ENCODE measurements around the gene THSD4.
"Not testable (repeated sequence)": the region's sequence is repeated elsewhere in the genome, so short reads cannot be mapped to it uniquely, and the experiment has no call there.

The THSD4 gene

DNA sequence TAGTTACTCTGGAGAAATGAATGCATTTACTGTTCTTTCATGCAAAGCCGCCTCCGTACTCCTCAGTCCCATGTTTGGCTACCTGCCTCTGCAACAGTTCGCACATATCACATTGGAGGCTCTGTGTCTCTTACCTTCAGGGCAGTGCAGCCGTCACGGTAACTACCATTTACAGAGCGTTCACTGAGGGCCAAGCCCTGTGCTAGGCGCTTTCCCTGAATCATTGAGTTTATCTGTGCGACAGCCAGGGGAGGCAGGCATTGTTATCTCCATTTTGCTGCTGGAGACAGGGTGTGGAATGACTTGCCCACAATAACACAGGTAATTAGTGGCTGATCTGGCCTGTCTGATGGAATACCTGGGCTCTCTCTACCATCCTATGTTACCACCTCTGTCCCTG lies 115.0 kb downstream of the THSD4 start:
- DNase-seq = no peak

GRCh38 chr15:71231758-71232157 lies 116.5 kb downstream of the THSD4 start:
- DNase-seq = no peak

DNA sequence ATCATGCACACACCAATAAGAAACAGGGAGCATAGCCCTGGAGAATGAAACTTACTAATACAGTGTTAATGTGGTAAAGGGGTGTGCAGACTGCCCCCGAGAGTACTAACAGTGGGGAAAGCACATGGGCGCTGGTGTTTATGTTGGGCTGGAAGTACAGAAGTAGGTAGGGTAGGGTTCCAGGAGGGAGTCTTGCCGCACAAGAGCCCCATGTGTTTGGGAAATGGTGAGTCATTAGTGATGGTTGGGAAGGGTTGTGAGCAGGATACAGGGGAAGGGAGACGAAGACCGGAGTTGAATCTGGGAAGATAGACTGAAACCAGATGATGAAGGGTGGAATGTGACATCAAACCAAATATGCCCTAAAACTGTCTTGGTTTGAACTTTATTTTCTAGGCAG lies 117.1 kb downstream of the THSD4 start:
- no peak for DNase-seq

- DNase-seq = no peak
Observed at GRCh38 chr15:71237456-71238188, 122.4 kb downstream of the THSD4 start.

GRCh38 chr15:71238926-71239325 lies 123.7 kb downstream of the THSD4 start:
- no peak for DNase-seq

GRCh38 chr15:71239592-71240364 lies 124.5 kb downstream of the THSD4 start:
- no peak for DNase-seq

DNA sequence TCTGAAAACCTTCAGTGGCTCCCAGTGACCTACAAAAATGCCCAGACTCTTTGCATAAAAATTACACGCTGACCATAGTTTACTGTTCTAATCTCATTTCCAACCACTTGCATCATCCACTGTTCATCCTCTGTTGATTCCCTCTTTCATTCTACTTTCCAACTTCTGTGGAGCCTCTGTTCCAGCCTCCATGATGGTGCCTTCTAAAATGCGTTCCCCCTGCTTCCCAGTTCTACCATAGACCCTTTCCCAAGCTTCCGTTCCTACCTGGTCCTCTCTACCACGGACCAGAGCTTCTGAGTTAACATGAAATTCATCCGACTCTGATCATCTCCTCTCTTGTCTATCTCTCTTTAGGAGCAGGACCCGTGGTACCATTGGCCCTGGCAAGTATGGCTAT lies 127.0 kb downstream of the THSD4 start:
- DNase-seq = no peak

- no peak for DNase-seq
Observed at GRCh38 chr15:71244250-71244649, 129.0 kb downstream of the THSD4 start.

GRCh38 chr15:71245588-71245987 lies 130.3 kb downstream of the THSD4 start:
- DNase-seq = no peak

GRCh38 chr15:71248386-71248785 lies 133.1 kb downstream of the THSD4 start:
- no peak for DNase-seq

- DNase-seq = no peak
Observed at GRCh38 chr15:71249986-71250385, 134.7 kb downstream of the THSD4 start.

DNA sequence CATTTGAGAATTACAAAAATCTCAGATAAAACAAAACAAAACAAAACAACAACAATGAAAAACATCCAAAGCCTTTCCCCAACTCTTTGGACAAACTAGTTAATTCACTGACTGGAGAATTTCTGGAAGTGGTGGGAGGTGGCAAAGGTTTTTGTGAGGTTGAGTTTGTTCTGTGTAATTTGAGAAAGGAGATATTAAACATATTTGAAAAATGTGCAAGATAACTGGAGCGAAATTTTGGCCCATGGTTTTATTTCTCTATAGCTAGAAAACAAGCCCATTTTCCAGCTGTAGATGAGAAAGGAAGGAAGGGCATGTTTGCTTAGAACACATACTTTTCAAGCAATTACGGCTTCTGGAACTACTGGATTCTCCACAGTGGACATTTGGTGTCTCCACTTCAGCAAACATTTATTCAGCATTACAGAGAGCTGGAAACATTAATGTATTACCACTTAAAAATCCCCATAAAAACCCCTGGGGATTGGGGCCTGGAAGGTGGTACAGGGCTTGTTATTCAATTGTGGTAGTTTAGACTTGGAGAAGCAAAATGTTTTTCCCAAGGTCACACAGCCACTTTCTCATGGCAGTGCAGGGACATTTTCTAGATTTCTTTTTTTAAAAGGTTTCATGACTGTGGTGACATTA lies 135.8 kb downstream of the THSD4 start:
- DNase-seq = no peak

DNA sequence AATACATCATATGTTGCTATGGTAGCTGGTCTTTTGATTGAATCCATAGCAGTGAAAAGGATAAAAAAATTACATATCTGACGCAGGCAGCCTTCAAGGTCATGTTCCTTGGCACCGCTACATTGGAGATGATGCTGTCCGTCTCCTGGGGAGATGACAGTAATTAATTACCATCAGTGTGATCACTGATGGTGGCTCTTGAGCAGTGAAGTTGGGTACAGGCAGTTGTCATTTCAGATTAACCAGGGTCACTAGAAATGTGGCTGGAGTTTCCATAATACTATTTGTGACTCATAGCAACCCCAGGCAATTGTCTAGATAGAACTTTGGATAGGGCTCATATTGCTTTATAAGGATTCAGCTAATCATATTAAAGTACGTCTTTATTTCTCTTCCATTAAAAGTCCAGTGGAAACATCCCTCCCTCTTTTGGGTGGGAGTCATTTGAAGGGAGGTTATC lies 136.3 kb downstream of the THSD4 start:
- no peak for DNase-seq

- no peak for DNase-seq
Observed at GRCh38 chr15:71252044-71252739, 136.9 kb downstream of the THSD4 start.

GRCh38 chr15:71252740-71253047 lies 137.4 kb downstream of the THSD4 start:
- no peak for DNase-seq

GRCh38 chr15:71254491-71254890 lies 139.2 kb downstream of the THSD4 start:
- DNase-seq = no peak

DNA sequence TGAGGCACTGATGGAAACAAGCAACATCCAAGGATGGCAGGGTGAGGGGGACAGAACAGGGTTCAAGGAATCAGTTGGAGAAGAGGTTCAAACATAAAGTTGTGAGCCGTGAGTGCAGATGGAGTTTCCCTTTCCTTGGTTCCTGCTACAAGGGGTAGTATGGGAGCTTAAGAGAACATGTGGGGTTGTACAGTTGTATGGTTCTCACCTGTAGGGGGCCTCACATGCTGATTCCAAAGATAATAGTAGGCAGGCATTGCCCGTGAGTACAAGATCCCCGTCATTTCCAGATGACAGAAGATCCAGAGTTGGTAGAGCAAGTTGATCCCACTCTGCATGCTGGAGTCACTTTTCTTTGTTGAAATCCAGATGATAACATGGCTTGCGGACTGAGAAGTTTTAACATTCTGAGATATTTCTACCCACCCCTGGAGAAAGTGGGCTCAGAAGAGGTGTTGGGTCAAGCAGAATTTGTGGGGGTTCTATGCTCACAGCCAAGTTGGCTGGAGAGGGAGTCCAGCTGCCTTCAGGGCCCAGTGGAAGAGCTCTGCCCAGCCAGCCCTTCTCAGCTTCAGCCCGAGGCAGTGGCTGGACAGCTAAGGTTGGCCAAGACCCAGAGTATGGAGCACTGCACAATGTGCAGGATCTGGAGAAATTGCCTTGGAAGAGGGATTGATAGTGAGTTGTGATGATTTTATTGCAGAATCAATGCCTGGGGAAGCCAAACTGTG lies 141.8 kb downstream of the THSD4 start:
- DNase-seq = no peak

GRCh38 chr15:71259866-71260265 lies 144.6 kb downstream of the THSD4 start:
- no peak for DNase-seq

DNA sequence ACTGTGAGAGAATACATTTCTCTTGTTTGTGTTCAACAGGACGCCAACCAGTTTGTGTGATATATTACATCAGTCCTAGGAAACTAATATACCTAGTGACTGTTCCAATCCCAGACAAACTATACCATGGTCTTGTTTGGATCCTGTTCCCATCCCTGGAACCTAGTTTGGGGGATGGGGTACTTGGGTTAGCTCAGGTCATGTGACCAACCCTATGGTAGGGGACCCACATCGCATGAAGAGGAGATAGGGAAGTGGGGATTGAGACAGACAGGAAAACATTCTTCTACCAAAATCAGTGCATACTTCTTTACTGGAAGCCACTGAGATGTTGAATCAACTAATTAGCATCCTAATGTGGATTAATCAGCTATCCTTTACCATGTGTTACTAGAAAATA lies 146.1 kb downstream of the THSD4 start:
- no peak for DNase-seq

DNA sequence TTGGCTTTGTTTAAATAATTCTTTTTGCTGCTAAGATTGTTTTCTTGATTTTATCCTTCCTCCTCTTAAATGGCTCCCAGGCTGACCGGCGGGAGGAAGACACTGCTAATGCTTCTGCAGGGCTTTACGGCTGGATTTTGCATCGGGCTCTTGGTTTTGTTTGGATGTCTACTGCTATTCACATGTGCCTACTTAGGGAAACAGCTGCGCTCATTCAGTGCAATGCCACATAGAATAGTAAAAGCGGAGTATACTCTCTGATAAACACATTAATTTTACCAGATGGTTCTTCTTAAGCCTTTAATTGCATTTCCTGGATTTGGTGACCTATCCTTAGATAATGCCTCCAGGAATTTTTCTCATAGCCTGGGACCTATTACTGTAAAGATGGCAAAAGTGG lies 146.6 kb downstream of the THSD4 start:
- DNase-seq = no peak

DNA sequence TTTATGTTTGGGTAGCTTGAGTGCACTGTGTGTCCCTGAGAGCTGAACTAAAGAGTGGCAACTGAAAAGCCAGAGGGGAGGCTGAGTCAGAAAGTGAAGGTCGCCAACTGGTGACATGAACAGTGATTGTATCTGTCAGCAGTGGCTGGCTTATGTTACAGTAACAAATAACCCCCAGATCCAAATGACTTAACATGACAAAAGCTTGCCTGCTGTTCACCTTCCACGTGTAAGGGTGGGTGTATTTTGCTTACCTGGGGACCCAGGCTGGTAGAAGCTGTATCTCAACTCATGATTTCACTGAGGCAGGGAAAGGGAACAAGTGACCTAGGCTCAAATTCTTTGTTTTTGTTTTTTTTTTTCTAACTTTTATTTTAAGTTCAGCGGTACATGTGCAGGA lies 147.3 kb downstream of the THSD4 start:
- no peak for DNase-seq

DNA sequence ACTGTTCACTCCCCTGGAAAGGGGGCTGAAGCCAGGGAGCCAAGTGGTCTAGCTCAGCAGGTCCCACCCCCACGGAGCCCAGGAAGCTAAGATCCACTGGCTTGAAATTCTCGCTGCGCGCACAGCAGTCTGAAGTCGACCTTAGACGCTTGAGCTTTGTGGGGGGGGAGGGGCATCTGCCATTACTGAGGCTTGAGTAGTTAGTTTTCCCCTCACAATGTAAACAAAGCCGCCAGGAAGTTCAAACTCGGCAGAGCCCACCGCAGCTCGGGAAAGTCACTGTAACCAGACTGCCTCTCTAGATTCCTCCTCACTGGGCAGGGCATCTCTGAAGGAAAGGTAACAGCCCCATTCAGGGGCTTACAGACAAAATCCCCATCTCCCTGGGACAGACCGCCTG lies 150.3 kb downstream of the THSD4 start:
- DNase-seq = not testable (repeated sequence)

DNA sequence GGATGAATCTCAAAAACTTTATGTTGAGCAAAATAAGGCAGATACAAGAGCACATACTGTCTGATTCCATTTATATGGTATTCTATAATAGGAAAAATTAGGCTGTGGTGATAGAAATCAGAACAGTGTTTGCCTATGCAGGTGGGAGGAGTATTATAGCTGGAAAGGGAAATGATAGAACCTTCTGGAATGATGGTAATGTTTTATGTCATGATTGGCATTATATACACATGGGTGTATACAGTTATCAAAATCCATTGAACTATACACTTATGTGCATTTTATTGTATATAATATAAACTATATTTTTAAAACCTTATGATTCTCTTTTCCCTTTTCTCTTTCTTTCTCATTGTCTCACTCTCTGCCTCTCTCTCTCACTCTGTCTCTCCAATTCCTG lies 156.1 kb downstream of the THSD4 start:
- no peak for DNase-seq

All from NCI-H446 treated with DMSO at 0.1 percent for 48 hours (cell line).